H9 (cell line): ENCODE measurements around the gene PIGB. TPM values are rescaled to one million over a fixed set of nuclear protein-coding genes. Genes with fewer than 3 reads are reported as not detected.

Source experiments
- DNase-seq: peaks from one replicate; pipeline ENCODE4 v3.0.0-alpha.2; 2017
- H2AFZ ChIP-seq: one replicate; pipeline ENCODE4 v1.6.1; 2013; ENCODE audit warnings: mild to moderate bottlenecking, low read length, control low read depth, moderate library complexity
- H2AK5ac ChIP-seq: 2 replicates; pipeline ENCODE4 v1.6.1; 2013; ENCODE audit warnings: low read length, control low read depth, mixed read lengths; ENCODE audit not compliant: insufficient read length
- H2BK120ac ChIP-seq: one replicate; pipeline ENCODE4 v1.6.1; 2013; ENCODE audit warnings: low read depth, mild to moderate bottlenecking, low read length, control low read depth, inconsistent platforms; ENCODE audit not compliant: poor library complexity, severe bottlenecking
- H2BK12ac ChIP-seq: 2 replicates; pipeline ENCODE4 v1.6.1; 2013; ENCODE audit warnings: low read length, control low read depth, mixed read lengths, low read depth; ENCODE audit not compliant: insufficient read length
- H2BK15ac ChIP-seq: 2 replicates; pipeline ENCODE4 v1.6.1; 2013; ENCODE audit warnings: low read depth, low read length, control low read depth
- H2BK20ac ChIP-seq: one replicate; pipeline ENCODE4 v1.6.1; 2013; ENCODE audit warnings: low read depth, mild to moderate bottlenecking, low read length, control low read depth, inconsistent platforms; ENCODE audit not compliant: poor library complexity, severe bottlenecking
- H2BK5ac ChIP-seq: 2 replicates; pipeline ENCODE4 v1.6.1; 2013; ENCODE audit warnings: low read length, control low read depth, mixed read lengths; ENCODE audit not compliant: insufficient read length
- H3K14ac ChIP-seq: 2 replicates; pipeline ENCODE4 v1.6.1; 2013; ENCODE audit warnings: low read length, control low read depth; ENCODE audit not compliant: insufficient read depth
- H3K18ac ChIP-seq: 2 replicates; pipeline ENCODE4 v1.6.1; 2013; ENCODE audit warnings: low read depth, mild to moderate bottlenecking, mixed read lengths, low read length, control low read depth; ENCODE audit not compliant: insufficient read length
- H3K23ac ChIP-seq: 2 replicates; pipeline ENCODE4 v1.6.1; 2013; ENCODE audit warnings: low read length, control low read depth, mixed read lengths, low read depth; ENCODE audit not compliant: insufficient read length
- H3K23me2 ChIP-seq: 2 replicates; pipeline ENCODE4 v1.6.1; 2013; ENCODE audit warnings: low read depth, mild to moderate bottlenecking, mixed read lengths, low read length, control low read depth; ENCODE audit not compliant: insufficient read length, poor library complexity, severe bottlenecking
- H3K27ac ChIP-seq: 2 replicates; pipeline ENCODE4 v1.5.1; 2013; ENCODE audit warnings: low read length, control low read depth, mixed read lengths, low read depth; ENCODE audit not compliant: insufficient read length
- H3K27me3 ChIP-seq: 2 replicates; pipeline ENCODE4 v1.6.1; 2013; ENCODE audit warnings: low read length, control low read depth, inconsistent platforms; ENCODE audit not compliant: insufficient read depth
- H3K4ac ChIP-seq: 2 replicates; pipeline ENCODE4 v1.6.1; 2013; ENCODE audit warnings: low read depth, mild to moderate bottlenecking, control low read depth, inconsistent platforms, low read length, moderate library complexity
- H3K4me1 ChIP-seq: 2 replicates; pipeline ENCODE4 v1.6.1; 2013; ENCODE audit warnings: low read length, control low read depth, inconsistent platforms; ENCODE audit not compliant: insufficient read depth
- H3K4me2 ChIP-seq: 2 replicates; pipeline ENCODE4 v1.6.1; 2013; ENCODE audit warnings: low read length, control low read depth, mixed read lengths; ENCODE audit not compliant: insufficient read length, insufficient read depth
- H3K56ac ChIP-seq: 2 replicates; pipeline ENCODE4 v1.6.1; 2013; ENCODE audit warnings: low read depth, mild to moderate bottlenecking, mixed read lengths, low read length, control low read depth; ENCODE audit not compliant: insufficient read length
- H3K79me1 ChIP-seq: 2 replicates; pipeline ENCODE4 v1.6.1; 2013; ENCODE audit warnings: low read depth, mild to moderate bottlenecking, moderate library complexity, low read length, control low read depth, inconsistent platforms; ENCODE audit not compliant: insufficient read depth, poor library complexity, severe bottlenecking
- H3K79me2 ChIP-seq: 2 replicates; pipeline ENCODE4 v1.6.1; 2013; ENCODE audit warnings: low read length, control low read depth, inconsistent platforms; ENCODE audit not compliant: insufficient read depth
- H3K9ac ChIP-seq: 2 replicates; pipeline ENCODE4 v1.6.1; 2013; ENCODE audit warnings: low read length, control low read depth, mixed read lengths; ENCODE audit not compliant: insufficient read length; ENCODE audit errors: extremely low read depth
- H3K9me3 ChIP-seq: one replicate; pipeline ENCODE4 v1.6.1; 2013; ENCODE audit warnings: low read depth, low read length, inconsistent platforms; ENCODE audit not compliant: control insufficient read depth
- H3T11ph ChIP-seq: one replicate; pipeline ENCODE4 v1.6.1; 2013; ENCODE audit warnings: mild to moderate bottlenecking, low read length, control low read depth, inconsistent platforms
- H4K20me1 ChIP-seq: one replicate; pipeline ENCODE4 v1.6.1; 2013; ENCODE audit not compliant: control insufficient read depth, insufficient read length, insufficient read depth
- H4K5ac ChIP-seq: 2 replicates; pipeline ENCODE4 v1.6.1; 2013; ENCODE audit warnings: low read depth, mild to moderate bottlenecking, mixed read lengths, low read length, control low read depth; ENCODE audit not compliant: insufficient read length
- H4K8ac ChIP-seq: replicated peaks from 2 replicates; pipeline ENCODE4 v1.6.1; 2013; ENCODE audit warnings: low read length, control low read depth, mixed read lengths, low read depth; ENCODE audit not compliant: insufficient read length
- H4K91ac ChIP-seq: 2 replicates; pipeline ENCODE4 v1.6.1; 2013; ENCODE audit warnings: low read depth, mild to moderate bottlenecking, moderate library complexity, mixed read lengths, low read length, control low read depth; ENCODE audit not compliant: insufficient read length
- H3K27ac Mint-ChIP-seq, 3 experiments: 2 replicates in 2 of 3; 3 replicates in 1 of 3; pipeline ENCODE4 v1.8.0; 2020 to 2021; ENCODE audit warnings: mixed read lengths in 3 of 3, mild to moderate bottlenecking in 1 of 3, moderate library complexity in 1 of 3
- H3K27me3 Mint-ChIP-seq: 2 replicates; pipeline ENCODE4 v1.8.0; 2021; ENCODE audit warnings: low read depth, mild to moderate bottlenecking, moderate library complexity, mixed read lengths
- H3K36me3 Mint-ChIP-seq, 3 experiments: 2 replicates in 2 of 3; 3 replicates in 1 of 3; pipeline ENCODE4 v1.8.0; 2020 to 2021; ENCODE audit warnings: low read depth in 3 of 3, mixed read lengths in 3 of 3; ENCODE audit not compliant: insufficient read depth in 1 of 3
- H3K4me1 Mint-ChIP-seq, 2 experiments: 2 replicates each; pipeline ENCODE4 v1.8.0; 2020; ENCODE audit warnings: mixed read lengths in 2 of 2
- H3K4me3 Mint-ChIP-seq, 2 experiments: 2 replicates in 1 of 2; 3 replicates in 1 of 2; pipeline ENCODE4 v1.8.0; 2020 to 2021; ENCODE audit warnings: mild to moderate bottlenecking in 2 of 2, mixed read lengths in 2 of 2, moderate library complexity in 1 of 2
- H3K9me3 Mint-ChIP-seq, 2 experiments: 2 replicates in 1 of 2; 3 replicates in 1 of 2; pipeline ENCODE4 v1.8.0; 2020; ENCODE audit warnings: mild to moderate bottlenecking in 2 of 2, mixed read lengths in 2 of 2, moderate library complexity in 1 of 2
- CTCF ChIP-seq: fragments of 200-600 bp; sonication (generic); conservative IDR thresholded peaks from 3 replicates; pipeline ENCODE4 v1.8.0; 2021; ENCODE audit warnings: antibody characterized with exemption, mild to moderate bottlenecking
- WGBS: extraction: QIAGEN DNeasy Blood & Tissue Kit; methylation state at CpG from one replicate; pipeline ENCODE4 v1.1.7; 2013; ENCODE audit warnings: missing lambda C conversion rate, low lambda C conversion rate, mixed read lengths; ENCODE audit not compliant: insufficient read length; ENCODE audit errors: extremely low coverage; 5-methylcytosine and 5-hydroxymethylcytosine counted together
- total RNA-seq: library from RNA; stranded (reverse); gene quantifications from 2 replicates; pipeline ENCODE4 v1.2.1, GENCODE V29; 2021

The PIGB gene
- total RNA-seq, 1 experiment from 2014 or later = 6.7 TPM

- Histone ChIP-seq H4K20me1 (no peaks in the 10 kb centered on the region), H3K4me2 (no peak overlapping the region), H2BK15ac (no peak overlapping the region), H4K5ac (no peak overlapping the region), H3K79me1 (no peaks in the 10 kb centered on the region), H4K8ac (no peak overlapping the region), H2BK20ac (no peak overlapping the region), H2BK120ac (no peak overlapping the region), H3K18ac (no peak overlapping the region), H3K27ac (no peak overlapping the region), H3K14ac (no peak overlapping the region), H2AK5ac (no peak overlapping the region), H3K4me1 (no peaks in the 10 kb centered on the region), H3K79me2 (no peaks in the 10 kb centered on the region), H2AFZ (no peak overlapping the region), H2BK5ac (no peak overlapping the region), H4K91ac (no peak overlapping the region), H3K56ac (no peak overlapping the region), H3T11ph (no peak overlapping the region), H3K9ac (no peak overlapping the region), H3K23ac (no peak overlapping the region), H3K9me3 (no peaks in the 10 kb centered on the region), H2BK12ac (no peak overlapping the region), H3K27me3 (no peaks in the 10 kb centered on the region), H3K23me2 (no peaks in the 10 kb centered on the region), H3K4ac (no peak overlapping the region)
- H3K27me3 Mint-ChIP-seq = no peaks in the 10 kb centered on the region
- H3K9me3 Mint-ChIP-seq = no peaks in the 10 kb centered on the region
- no peak for TF ChIP-seq CTCF
- WGBS = no CpG with 5 or more reads among the region's 1 CpG
- H3K4me3 Mint-ChIP-seq = no peak overlapping the region
- no peak overlapping the region for H3K27ac Mint-ChIP-seq
- no peaks in the 10 kb centered on the region for H3K36me3 Mint-ChIP-seq
- peaks cover 13 to 17% of the 10 kb centered on the region in 2 experiments for H3K4me1 Mint-ChIP-seq
- DNase-seq = no peak
Observed at GRCh38 chr15:55327387-55327786, 8.4 kb downstream of the PIGB start.
